Measurements from ENCODE around the gene RBM10. TPM values are rescaled to one million over a fixed set of nuclear protein-coding genes. Genes with fewer than 3 reads are reported as not detected.

The RBM10 gene
- total RNA-seq, 1 donor from 2014 or later, result 61.9 TPM

DNA sequence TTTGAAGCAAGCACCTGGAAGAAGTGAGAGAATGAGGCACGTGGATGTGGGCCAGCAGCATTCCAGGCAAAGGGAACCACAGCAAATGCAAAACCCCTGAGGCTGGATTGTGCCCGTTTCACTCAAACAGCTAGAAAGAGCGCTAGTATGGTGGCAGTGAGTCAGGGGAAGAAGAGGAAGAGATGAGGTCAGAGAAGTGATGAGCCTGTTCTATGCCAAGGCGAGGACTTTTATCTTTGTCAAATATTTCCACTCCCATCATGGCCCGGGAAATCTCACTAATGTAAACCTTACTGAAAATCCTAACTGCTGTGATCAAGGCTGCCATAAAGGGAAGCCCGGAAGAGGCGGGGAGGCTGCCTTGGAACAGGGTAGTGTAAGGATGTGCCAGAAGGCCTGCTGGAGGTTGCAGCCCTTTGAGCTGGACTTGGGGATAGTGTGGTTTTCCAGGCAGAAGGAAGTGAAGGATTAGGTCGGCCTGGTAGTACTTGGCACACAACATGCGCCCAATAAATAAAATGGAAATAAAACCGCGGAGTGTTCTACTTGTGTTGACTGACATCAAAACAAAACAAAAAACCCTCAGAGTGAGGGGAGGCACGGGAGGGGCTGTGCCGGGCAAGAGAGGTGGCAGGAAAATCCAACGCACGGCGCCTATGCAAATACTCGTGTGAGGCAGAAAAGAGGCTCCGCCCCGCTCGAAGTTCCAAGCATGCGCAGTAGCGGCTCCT lies 72.3 kb downstream of the RBM10 start:
- H3K27ac Mint-ChIP-seq, result peak overlapping the region; percentile 98
- peak overlapping the region; percentile 98 for H3K4me3 Mint-ChIP-seq
- H3K36me3 Mint-ChIP-seq, result peaks cover 40% of the 10 kb centered on the region
- TF ChIP-seq, protein P1, sequence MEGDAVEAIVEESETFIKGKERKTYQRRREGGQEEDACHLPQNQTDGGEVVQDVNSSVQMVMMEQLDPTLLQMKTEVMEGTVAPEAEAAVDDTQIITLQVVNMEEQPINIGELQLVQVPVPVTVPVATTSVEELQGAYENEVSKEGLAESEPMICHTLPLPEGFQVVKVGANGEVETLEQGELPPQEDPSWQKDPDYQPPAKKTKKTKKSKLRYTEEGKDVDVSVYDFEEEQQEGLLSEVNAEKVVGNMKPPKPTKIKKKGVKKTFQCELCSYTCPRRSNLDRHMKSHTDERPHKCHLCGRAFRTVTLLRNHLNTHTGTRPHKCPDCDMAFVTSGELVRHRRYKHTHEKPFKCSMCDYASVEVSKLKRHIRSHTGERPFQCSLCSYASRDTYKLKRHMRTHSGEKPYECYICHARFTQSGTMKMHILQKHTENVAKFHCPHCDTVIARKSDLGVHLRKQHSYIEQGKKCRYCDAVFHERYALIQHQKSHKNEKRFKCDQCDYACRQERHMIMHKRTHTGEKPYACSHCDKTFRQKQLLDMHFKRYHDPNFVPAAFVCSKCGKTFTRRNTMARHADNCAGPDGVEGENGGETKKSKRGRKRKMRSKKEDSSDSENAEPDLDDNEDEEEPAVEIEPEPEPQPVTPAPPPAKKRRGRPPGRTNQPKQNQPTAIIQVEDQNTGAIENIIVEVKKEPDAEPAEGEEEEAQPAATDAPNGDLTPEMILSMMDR (conservative IDR thresholded peaks at IDR 0.05), result no peak
- no peak for DNase-seq (ENCODE audit: extremely low spot score, unreplicated experiment)
- H3K27me3 Mint-ChIP-seq, result no peaks in the 10 kb centered on the region
- H3K9me3 Mint-ChIP-seq, result no peaks in the 10 kb centered on the region
- peaks cover 35% of the 10 kb centered on the region for H3K4me1 Mint-ChIP-seq (ENCODE audit: unreplicated experiment)

DNA sequence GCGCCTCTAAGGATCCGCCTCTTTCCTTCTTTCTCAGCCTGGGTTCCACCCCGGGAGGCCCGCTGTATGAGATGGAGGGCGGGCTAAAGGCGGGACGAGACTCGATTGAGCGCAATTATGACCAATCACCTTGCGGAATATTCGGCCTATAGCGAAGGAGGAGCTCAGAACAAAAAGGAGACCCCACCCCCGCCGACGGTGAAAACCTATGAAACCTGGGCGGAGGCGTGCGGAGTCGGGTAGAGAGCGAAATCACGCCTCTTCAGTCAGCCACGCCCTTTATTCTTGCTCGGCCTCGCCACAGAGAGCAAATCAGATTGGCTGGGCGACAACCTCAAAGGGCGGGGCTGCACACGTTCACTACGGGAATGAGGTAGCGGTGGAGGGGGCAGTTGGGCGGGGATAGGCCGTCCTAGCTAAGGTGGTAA lies 72.8 kb downstream of the RBM10 start:
- TF ChIP-seq, protein P1 (conservative IDR thresholded peaks at IDR 0.05), result no peak
- Mint-ChIP-seq H3K4me1 (ENCODE audit: unreplicated experiment) (peaks cover 36% of the 10 kb centered on the region), H3K27ac (peak overlapping the region; percentile 98), H3K36me3 (peaks cover 37% of the 10 kb centered on the region), H3K4me3 (peak overlapping the region; percentile 98), H3K27me3 (no peaks in the 10 kb centered on the region), H3K9me3 (no peaks in the 10 kb centered on the region)
- peak; percentile 98 for DNase-seq (ENCODE audit: extremely low spot score, unreplicated experiment)

DNA sequence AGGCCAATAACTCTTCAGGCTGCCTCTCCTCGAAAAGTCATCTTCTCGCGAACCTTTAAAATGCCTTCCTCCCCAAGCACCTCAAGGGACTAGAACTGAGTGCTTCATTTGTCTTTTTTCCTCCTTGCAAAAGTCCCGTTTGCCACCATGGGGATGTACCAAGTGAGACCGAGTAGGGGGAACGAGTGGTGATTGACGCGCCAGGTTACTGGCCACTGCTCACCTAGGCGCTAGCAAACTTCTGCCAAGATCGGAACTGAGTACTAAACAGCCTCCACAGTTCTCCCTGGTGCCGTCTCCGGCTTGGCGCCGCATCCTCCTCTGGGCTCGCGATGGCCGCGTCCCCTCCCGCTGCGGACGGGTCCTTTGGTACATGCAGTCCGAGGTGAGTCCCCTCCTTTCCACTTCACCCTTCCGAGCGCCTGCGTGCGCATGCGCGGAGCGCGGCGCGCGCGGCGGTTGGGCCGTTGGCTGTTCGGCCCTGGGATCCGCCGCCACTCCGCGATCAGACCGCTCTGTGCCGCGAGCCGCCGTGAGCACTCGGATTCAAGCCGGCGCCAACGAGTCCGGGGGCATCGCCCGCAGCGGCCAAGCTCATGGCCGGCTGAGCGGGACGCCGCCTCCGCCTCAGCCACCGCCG lies 73.4 kb downstream of the RBM10 start, which contains the start of gene CDK16:
Gene CDK16, plus strand, starts transcription at position 402 of the 640 bp plus-strand sequence. CDS start 4,877 bp downstream, outside the sequence.
- Mint-ChIP-seq H3K9me3 (no peaks in the 10 kb centered on the region), H3K36me3 (peaks cover 33% of the 10 kb centered on the region), H3K27me3 (no peaks in the 10 kb centered on the region), H3K4me3 (peak within 1 kb of the TSS; percentile 98), H3K27ac (peak within 1 kb of the TSS; percentile 98), H3K4me1 (ENCODE audit: unreplicated experiment) (peaks cover 36% of the 10 kb centered on the region)
- TF ChIP-seq, protein P1 (conservative IDR thresholded peaks at IDR 0.05), result no peak
- DNase-seq (ENCODE audit: extremely low spot score, unreplicated experiment), result peak; percentile 88

DNA sequence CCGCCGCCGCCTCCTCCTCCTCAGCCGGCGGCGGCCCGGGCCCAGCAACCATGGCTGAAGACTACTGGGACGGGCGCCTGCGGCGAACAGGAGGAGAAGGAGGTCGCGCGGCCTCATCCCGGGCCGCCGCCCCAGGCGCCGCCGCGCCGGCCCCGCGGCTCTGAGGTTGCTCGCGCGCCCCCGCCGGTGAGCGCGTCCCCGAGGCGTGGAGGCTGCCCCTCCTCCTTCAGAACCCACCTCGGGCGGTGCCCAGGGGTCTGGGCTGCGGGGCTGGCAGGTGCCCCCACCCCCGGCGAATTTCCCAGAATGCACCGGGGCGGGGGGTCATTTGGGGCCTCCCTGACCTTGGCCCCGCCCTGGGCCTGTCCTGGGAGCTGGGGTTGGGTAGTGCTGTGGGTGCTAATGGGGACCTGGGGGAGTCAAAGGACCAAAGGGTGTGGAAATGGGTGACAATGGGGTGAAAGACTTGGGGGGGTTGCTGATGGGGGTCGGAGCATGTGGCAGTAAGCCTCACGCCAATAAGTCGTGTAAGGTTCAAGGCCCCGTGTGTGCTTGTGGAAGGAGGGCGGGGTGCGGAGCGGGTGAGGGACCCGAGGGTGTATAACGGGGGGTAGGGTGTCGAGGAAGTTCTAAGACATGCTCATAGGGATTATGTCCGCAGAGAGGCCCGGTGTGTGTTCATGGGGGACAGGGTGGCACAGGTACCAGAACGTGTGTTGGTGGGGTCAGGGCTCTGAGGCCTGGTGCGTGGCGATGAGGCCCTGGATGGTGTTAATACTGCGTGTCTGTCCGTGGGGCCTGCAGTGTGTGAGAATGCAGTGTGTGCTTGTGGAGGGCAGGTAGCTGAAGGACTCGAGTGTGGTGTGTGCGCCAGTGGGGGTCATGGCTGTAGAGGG lies 74.1 kb downstream of the RBM10 start:
- TF ChIP-seq, protein P1 (conservative IDR thresholded peaks at IDR 0.05), result no peak
- peak; percentile 76 for DNase-seq (ENCODE audit: extremely low spot score, unreplicated experiment)
- H3K4me3 Mint-ChIP-seq, result peak overlapping the region; percentile 92
- H3K4me1 Mint-ChIP-seq (ENCODE audit: unreplicated experiment), result peaks cover 36% of the 10 kb centered on the region
- H3K27me3 Mint-ChIP-seq, result no peaks in the 10 kb centered on the region
- H3K27ac Mint-ChIP-seq, result peak overlapping the region; percentile 90
- H3K9me3 Mint-ChIP-seq, result no peaks in the 10 kb centered on the region
- peaks cover 28% of the 10 kb centered on the region for H3K36me3 Mint-ChIP-seq

DNA sequence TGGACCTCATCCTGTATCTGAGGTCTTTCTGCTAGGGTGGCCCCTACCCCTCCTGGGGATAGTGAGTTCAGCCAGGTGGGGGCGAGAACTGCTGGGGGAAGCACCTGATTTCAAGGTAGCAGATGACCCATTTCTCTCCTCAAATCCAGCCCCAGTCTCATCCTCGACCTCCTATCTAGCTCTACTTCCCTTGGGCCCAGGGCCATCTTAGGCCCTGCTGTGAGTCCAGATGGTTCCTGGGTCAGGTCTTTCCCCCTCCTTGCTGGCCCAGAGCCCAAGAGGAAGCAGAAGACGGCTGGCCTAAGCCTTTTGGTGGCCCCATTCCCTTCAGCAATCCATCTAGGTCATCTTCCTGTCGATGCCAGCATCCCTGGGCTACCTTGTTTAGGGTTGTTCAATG lies 76.7 kb downstream of the RBM10 start:
- no peak for DNase-seq (ENCODE audit: extremely low spot score, unreplicated experiment)
- Mint-ChIP-seq H3K4me1 (ENCODE audit: unreplicated experiment) (peaks cover 31% of the 10 kb centered on the region), H3K4me3 (no peak overlapping the region), H3K36me3 (peaks cover 26% of the 10 kb centered on the region), H3K9me3 (no peaks in the 10 kb centered on the region), H3K27ac (no peak overlapping the region), H3K27me3 (no peaks in the 10 kb centered on the region)
- TF ChIP-seq, protein P1 (conservative IDR thresholded peaks at IDR 0.05), result no peak

Measured in type B pancreatic cell (in vitro differentiated cells).